ENCODE data around the gene SOX11.

The SOX11 gene

DNA sequence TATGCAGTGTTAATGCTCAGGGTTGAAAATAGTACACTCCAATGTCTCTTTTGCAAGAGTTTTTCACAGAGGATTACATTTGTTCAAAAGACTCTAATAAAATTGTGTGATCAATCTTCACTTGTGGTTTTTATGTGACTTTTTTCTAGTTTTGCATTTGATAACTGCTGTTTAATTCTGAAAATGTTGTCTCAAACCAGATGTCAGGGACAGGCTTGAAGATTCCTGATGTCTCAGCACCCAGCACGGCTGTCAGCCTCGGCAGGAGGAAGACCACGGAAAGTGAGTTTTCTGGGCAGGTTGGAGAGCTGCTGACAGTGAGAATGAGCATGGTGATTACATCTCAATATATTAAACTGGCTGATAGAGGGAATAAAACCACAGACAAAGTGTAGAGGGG lies 9.1 kb downstream of the SOX11 start:
- TF ChIP-seq TAF1 (IDR thresholded peaks at IDR 0.05; ENCODE audit: low read depth), result no peak
- no peak for TF ChIP-seq REST (IDR thresholded peaks at IDR 0.05; ENCODE audit: low read depth)
- no peak for TF ChIP-seq TCF12 (IDR thresholded peaks at IDR 0.05; ENCODE audit: low read depth)
- no peak for TF ChIP-seq RAD21 (IDR thresholded peaks at IDR 0.05; ENCODE audit: low read depth)
- TF ChIP-seq CEBPB (IDR thresholded peaks at IDR 0.05), result no peak
- TF ChIP-seq TEAD4 (IDR thresholded peaks at IDR 0.05), result no peak
- TF ChIP-seq YY1 (IDR thresholded peaks at IDR 0.05; ENCODE audit: low read depth), result no peak
- no peak for TF ChIP-seq USF1 (IDR thresholded peaks at IDR 0.05)
- TF ChIP-seq FOXM1 (IDR thresholded peaks at IDR 0.05; ENCODE audit: borderline replicate concordance, low read depth), result no peak
- no peak for TF ChIP-seq NFIC (IDR thresholded peaks at IDR 0.05)
- no peak for TF ChIP-seq EP300 (IDR thresholded peaks at IDR 0.05; ENCODE audit: borderline replicate concordance)
- TF ChIP-seq ZBTB7A (IDR thresholded peaks at IDR 0.05; ENCODE audit: low read depth), result no peak
- TF ChIP-seq EGR1 (IDR thresholded peaks at IDR 0.05), result no peak

- TF ChIP-seq CREB1 (IDR thresholded peaks at IDR 0.05; ENCODE audit: low read depth) (no peak), TEAD4 (IDR thresholded peaks at IDR 0.05) (no peak), TCF12 (IDR thresholded peaks at IDR 0.05; ENCODE audit: low read depth) (no peak), TAF1 (IDR thresholded peaks at IDR 0.05; ENCODE audit: low read depth) (no peak), RAD21 (IDR thresholded peaks at IDR 0.05; ENCODE audit: low read depth) (no peak), NFIC (IDR thresholded peaks at IDR 0.05) (no peak), YY1 (IDR thresholded peaks at IDR 0.05; ENCODE audit: low read depth) (no peak), CEBPB (IDR thresholded peaks at IDR 0.05) (no peak), EGR1 (IDR thresholded peaks at IDR 0.05) (no peak), ZBTB7A (IDR thresholded peaks at IDR 0.05; ENCODE audit: low read depth) (no peak), FOXM1 (IDR thresholded peaks at IDR 0.05; ENCODE audit: borderline replicate concordance, low read depth) (no peak), USF1 (IDR thresholded peaks at IDR 0.05) (no peak)
Measured at GRCh38 chr2:5703166-5703565, 11.0 kb downstream of the SOX11 start.

DNA sequence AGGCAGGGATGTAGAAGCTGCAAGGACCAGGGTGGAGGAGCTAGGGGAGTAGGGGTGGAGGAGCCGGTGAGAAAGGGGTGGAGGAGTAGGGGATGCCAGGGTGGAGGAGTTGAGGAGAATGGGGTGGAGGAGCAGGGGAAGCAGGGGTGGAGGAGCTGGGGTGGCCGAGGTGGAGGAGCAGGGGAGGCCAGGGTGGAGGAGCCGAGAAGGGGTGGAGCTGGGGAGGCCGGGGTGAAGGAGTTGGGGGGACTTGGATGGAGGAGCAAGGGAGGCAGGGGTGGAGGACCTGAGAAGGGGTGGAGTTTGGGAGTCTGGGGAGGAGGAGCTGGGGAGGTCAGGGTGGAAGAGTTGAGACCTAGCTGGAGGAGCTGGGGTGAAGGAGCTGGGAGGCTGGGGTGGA lies 13.3 kb downstream of the SOX11 start:
- TF ChIP-seq CEBPB (IDR thresholded peaks at IDR 0.05) (no peak), MAX (IDR thresholded peaks at IDR 0.05) (no peak)

DNA sequence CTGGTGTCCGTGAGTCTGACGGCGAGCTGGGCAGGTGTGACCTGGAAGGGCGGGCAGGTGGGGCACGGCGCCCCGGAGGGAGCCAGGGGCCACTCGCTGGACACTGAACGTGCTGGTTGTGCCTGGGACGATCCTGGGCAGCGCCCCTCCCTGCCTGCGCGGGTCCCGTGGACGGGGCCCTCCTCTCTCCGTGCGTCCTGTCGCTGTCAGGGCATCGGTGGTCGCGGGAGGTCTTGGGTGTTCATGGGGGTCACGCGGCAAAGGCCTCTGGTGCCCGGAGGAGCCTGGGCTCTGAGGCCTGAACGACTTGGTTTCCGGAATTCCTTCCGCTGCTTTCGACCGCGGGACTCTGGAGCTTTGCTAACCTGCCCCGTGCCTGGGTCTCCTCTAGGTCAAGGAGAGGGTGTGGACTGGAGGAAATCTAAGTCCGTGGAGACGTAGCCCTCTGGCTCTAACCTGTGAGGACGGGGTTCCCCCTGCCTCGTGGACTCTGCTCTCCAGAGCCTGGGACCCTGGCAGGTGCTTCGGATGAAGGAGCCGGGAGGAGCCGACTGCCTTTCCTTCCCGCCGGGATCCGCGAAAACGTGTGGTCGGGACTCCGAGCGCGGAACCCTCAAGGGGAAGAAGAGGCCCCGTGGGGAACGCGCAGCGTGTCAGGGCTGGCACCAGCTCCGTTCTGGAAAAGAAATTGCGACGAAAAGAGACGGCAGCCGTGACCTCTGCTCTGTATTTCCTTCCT lies 14.7 kb downstream of the SOX11 start:
- TF ChIP-seq TCF12 (IDR thresholded peaks at IDR 0.05; ENCODE audit: low read depth) (no peak), MAX (IDR thresholded peaks at IDR 0.05) (no peak), REST (IDR thresholded peaks at IDR 0.05; ENCODE audit: low read depth) (no peak), RAD21 (IDR thresholded peaks at IDR 0.05; ENCODE audit: low read depth) (no peak), FOXM1 (IDR thresholded peaks at IDR 0.05; ENCODE audit: borderline replicate concordance, low read depth) (no peak), ZBTB7A (IDR thresholded peaks at IDR 0.05; ENCODE audit: low read depth) (no peak)

- TF ChIP-seq USF1 (IDR thresholded peaks at IDR 0.05) (no peak), YY1 (IDR thresholded peaks at IDR 0.05; ENCODE audit: low read depth) (no peak), ZBTB7A (IDR thresholded peaks at IDR 0.05; ENCODE audit: low read depth) (no peak), CEBPB (IDR thresholded peaks at IDR 0.05) (no peak), EGR1 (IDR thresholded peaks at IDR 0.05) (no peak), REST (IDR thresholded peaks at IDR 0.05; ENCODE audit: low read depth) (no peak), FOXM1 (IDR thresholded peaks at IDR 0.05; ENCODE audit: borderline replicate concordance, low read depth) (no peak), CREB1 (IDR thresholded peaks at IDR 0.05; ENCODE audit: low read depth) (no peak), TAF1 (IDR thresholded peaks at IDR 0.05; ENCODE audit: low read depth) (no peak), RAD21 (IDR thresholded peaks at IDR 0.05; ENCODE audit: low read depth) (no peak), TCF12 (IDR thresholded peaks at IDR 0.05; ENCODE audit: low read depth) (no peak)
Measured at GRCh38 chr2:5710615-5711014, 18.4 kb downstream of the SOX11 start.

Measured in Ishikawa (cell line).